ENCODE measurements around the gene ATL2.

- no peak for TF ChIP-seq EZH2 (IDR thresholded peaks at IDR 0.05; ENCODE audit: insufficient read depth, poor library complexity, severe bottlenecking)
- no peak for TF ChIP-seq EZH2phosphoT487 (IDR thresholded peaks at IDR 0.05; ENCODE audit: insufficient read depth, low read depth)
Observed at GRCh38 chr2:38261569-38262068, 115.5 kb downstream of the ATL2 start.

Data from GM23248 (cell line).